Measurements from ENCODE around the gene XYLT1.

GRCh38 chr16:17335826-17336529 is 134.8 kb downstream of the XYLT1 start:
- TF ChIP-seq USF2 (IDR thresholded peaks at IDR 0.05; ENCODE audit: borderline replicate concordance, low read depth, low read length) (no peak), EP300 (IDR thresholded peaks at IDR 0.05; ENCODE audit: borderline replicate concordance in 1 of 2, low read depth in 1 of 2, low read length in 1 of 2) (no peak)

Measured in SK-N-SH (cell line).